Measurements from ENCODE around the gene PLBD2.

- TF ChIP-seq CTCF (conservative IDR thresholded peaks at IDR 0.05) (no peak), EZH2 (IDR thresholded peaks at IDR 0.05; ENCODE audit: low read depth) (no peak)
These were observed 949 bp downstream of the PLBD2 start for GRCh38 chr12:113359133-113359938.

Data from PC-9 (cell line).